Measurements from ENCODE around the gene KCNG3.
A peak's percentile ranks its signal among the peaks of the same experiment; 100 is the strongest.

The KCNG3 gene

DNA sequence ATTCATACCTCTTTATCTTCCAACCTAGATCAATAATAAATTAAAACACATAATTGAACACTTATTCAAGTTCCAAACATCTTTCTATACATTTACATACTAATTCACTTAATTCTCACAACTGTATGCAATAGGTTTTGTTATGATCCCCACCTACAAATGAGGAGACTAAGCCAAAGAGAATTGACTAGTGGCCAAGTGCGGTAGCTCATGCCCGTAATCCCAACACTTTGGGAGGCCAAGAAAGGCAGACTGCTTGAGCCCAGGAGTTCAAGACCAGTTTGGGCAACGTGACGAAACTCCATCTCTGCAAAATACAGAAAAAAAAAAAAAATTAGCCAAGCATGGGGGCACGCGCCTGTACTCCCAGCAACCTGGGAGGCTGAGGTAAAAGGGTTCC lies 36.8 kb downstream of the KCNG3 start:
- Histone ChIP-seq H3K4me2 (ENCODE audit: insufficient read depth, low read length, poor library complexity, severe bottlenecking) (no peak overlapping the region), H2BK120ac (ENCODE audit: low read depth, low read length) (no peak overlapping the region)
- no CpG with 5 or more reads among the region's 6 CpGs for WGBS, 2 donors (ENCODE audit: extremely low coverage in 2 of 2, insufficient read length in 2 of 2, insufficient replicate concordance in 1 of 2)

DNA sequence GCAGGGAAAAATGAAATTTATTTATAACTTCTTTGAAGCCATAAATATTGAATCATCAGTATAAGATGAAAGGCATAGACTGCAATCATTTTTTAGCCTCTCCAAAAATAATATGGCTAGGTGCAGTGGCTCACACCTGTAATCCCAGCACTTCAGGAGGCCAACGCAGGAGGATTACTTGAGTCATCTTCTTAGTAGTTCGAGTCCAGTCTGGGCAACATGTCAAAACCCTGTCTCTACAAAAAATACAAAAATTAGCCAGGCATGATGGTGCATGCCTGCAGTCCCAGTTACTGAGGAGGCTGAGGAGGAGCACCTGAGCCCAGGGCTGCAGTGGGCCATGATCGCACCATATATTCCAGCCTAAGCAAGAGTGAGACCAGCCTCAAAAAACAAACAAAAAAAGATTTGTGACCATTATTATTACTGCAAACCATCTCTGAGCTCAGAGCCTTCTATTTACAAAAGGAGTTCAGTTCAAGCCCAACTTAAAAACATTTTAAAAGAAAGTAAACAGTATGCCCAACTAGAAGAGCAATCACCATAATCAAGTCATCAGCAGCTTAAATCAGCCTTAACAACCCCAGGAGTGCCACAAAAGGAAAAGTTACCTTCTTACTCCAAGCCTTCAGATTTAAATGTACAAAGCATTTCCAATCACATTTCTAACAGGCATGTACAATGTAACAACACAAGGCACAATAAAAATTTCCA lies 37.5 kb downstream of the KCNG3 start:
- Histone ChIP-seq H3K36me3 (replicated peaks in 1 of 2; ENCODE audit: control insufficient read depth in 2 of 2, insufficient read depth in 2 of 2, low read length in 2 of 2) (peaks cover 0 to 2% of the 10 kb centered on the region in 2 donors), H3K18ac (ENCODE audit: low read length) (no peak overlapping the region), H3K9me3 (replicated peaks in 1 of 2; ENCODE audit: control insufficient read depth in 2 of 2, insufficient read depth in 1 of 2, low read depth in 1 of 2, low read length in 2 of 2) (peaks cover 0 to 2% of the 10 kb centered on the region in 2 donors), H3K4ac (ENCODE audit: low read length) (no peak overlapping the region), H3K9ac (ENCODE audit: low read depth, low read length, poor library complexity) (no peak overlapping the region), H4K8ac (ENCODE audit: low read depth, low read length) (no peak overlapping the region), H3K4me3 (ENCODE audit: low read length in 2 of 2) (no peak overlapping the region), H2BK15ac (ENCODE audit: low read length) (no peak overlapping the region), H3K27ac (replicated peaks; ENCODE audit: low read length) (no peak overlapping the region), H4K91ac (ENCODE audit: low read depth, low read length, poor library complexity) (no peak overlapping the region), H3K4me1 (ENCODE audit: control insufficient read depth in 2 of 2, insufficient read depth in 1 of 2, low read depth in 1 of 2, low read length in 2 of 2) (no peaks in the 10 kb centered on the region), H3K4me2 (ENCODE audit: insufficient read depth, low read length, poor library complexity, severe bottlenecking) (no peak overlapping the region), H3K23ac (ENCODE audit: low read depth, low read length, poor library complexity) (no peak overlapping the region), H3K14ac (ENCODE audit: low read length) (no peak overlapping the region), H3K27me3 (ENCODE audit: control insufficient read depth in 3 of 3, insufficient read depth in 3 of 3, low read depth in 1 of 3, low read length in 3 of 3) (peaks cover 0 to 5% (median 0%) of the 10 kb centered on the region in 3 experiments), H2AK5ac (ENCODE audit: low read depth, low read length) (no peak overlapping the region), H2BK12ac (ENCODE audit: low read length) (no peak overlapping the region), H2BK5ac (ENCODE audit: low read length) (no peak overlapping the region), H2AFZ (ENCODE audit: low read length) (no peak overlapping the region), H2BK120ac (ENCODE audit: low read depth, low read length) (no peak overlapping the region), H3K79me1 (ENCODE audit: low read depth, low read length) (peaks cover 2% of the 10 kb centered on the region)
- WGBS, 2 donors (ENCODE audit: extremely low coverage in 2 of 2, insufficient read length in 2 of 2, insufficient replicate concordance in 1 of 2): no CpG with 5 or more reads among the region's 3 CpGs
- DNase-seq (ENCODE audit: low spot score): no peak

More for the DNA sequence above, 36.8 kb downstream of the KCNG3 start:
- no peak overlapping the region for H4K8ac ChIP-seq (ENCODE audit: low read depth, low read length)
- H2BK15ac ChIP-seq (ENCODE audit: low read length): no peak overlapping the region
- no peak overlapping the region for H3K4me3 ChIP-seq (ENCODE audit: low read length in 2 of 2)
- peaks cover 0 to 5% (median 0%) of the 10 kb centered on the region in 3 experiments for H3K27me3 ChIP-seq (ENCODE audit: control insufficient read depth in 3 of 3, insufficient read depth in 3 of 3, low read depth in 1 of 3, low read length in 3 of 3)
- H2BK5ac ChIP-seq (ENCODE audit: low read length): no peak overlapping the region
- no peak overlapping the region for H3K27ac ChIP-seq (replicated peaks; ENCODE audit: low read length)
- no peak for DNase-seq (ENCODE audit: low spot score)
- H2BK12ac ChIP-seq (ENCODE audit: low read length): no peak overlapping the region
- H3K4ac ChIP-seq (ENCODE audit: low read length): no peak overlapping the region
- H3K79me1 ChIP-seq (ENCODE audit: low read depth, low read length): peaks cover 2% of the 10 kb centered on the region
- H2AK5ac ChIP-seq (ENCODE audit: low read depth, low read length): no peak overlapping the region
- no peak overlapping the region for H3K14ac ChIP-seq (ENCODE audit: low read length)
- no peaks in the 10 kb centered on the region for H3K4me1 ChIP-seq (ENCODE audit: control insufficient read depth in 2 of 2, insufficient read depth in 1 of 2, low read depth in 1 of 2, low read length in 2 of 2)
- no peak overlapping the region for H3K23ac ChIP-seq (ENCODE audit: low read depth, low read length, poor library complexity)
- H4K91ac ChIP-seq (ENCODE audit: low read depth, low read length, poor library complexity): no peak overlapping the region
- peaks cover 0 to 2% of the 10 kb centered on the region in 2 donors for H3K9me3 ChIP-seq (replicated peaks in 1 of 2; ENCODE audit: control insufficient read depth in 2 of 2, insufficient read depth in 1 of 2, low read depth in 1 of 2, low read length in 2 of 2)
- H3K36me3 ChIP-seq (replicated peaks in 1 of 2; ENCODE audit: control insufficient read depth in 2 of 2, insufficient read depth in 2 of 2, low read length in 2 of 2): peaks cover 0 to 2% of the 10 kb centered on the region in 2 donors
- no peak overlapping the region for H3K18ac ChIP-seq (ENCODE audit: low read length)
- no peak overlapping the region for H2AFZ ChIP-seq (ENCODE audit: low read length)
- H3K9ac ChIP-seq (ENCODE audit: low read depth, low read length, poor library complexity): peak overlapping the region; percentile 4

DNA sequence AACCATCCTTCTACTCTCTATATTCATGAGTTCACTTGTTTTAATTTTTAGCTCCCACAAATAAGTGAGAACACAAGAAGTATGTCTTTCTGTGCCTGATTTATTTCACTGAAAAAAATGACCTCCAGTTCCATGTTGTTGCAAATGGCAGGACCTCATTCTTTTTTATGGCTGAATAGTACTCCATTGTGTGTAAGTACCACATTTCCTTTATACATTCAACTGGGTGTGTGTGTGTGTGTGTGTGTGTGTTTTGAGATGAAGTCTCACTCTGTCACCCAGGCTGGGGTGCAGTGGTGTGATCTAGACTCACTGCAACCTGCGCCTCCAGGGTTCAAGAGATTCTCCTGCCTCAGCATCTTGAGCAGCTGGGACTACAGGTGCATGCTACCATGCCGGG lies 41.2 kb downstream of the KCNG3 start:
- Histone ChIP-seq H3K14ac (ENCODE audit: low read length) (no peak overlapping the region), H3K79me1 (ENCODE audit: low read depth, low read length) (peaks cover 2% of the 10 kb centered on the region), H4K8ac (ENCODE audit: low read depth, low read length) (no peak overlapping the region), H2BK15ac (ENCODE audit: low read length) (no peak overlapping the region), H2BK12ac (ENCODE audit: low read length) (no peak overlapping the region), H2AK5ac (ENCODE audit: low read depth, low read length) (no peak overlapping the region), H3K4me2 (ENCODE audit: insufficient read depth, low read length, poor library complexity, severe bottlenecking) (no peak overlapping the region), H3K23ac (ENCODE audit: low read depth, low read length, poor library complexity) (no peak overlapping the region), H2BK5ac (ENCODE audit: low read length) (no peak overlapping the region), H3K9me3 (replicated peaks in 1 of 2; ENCODE audit: control insufficient read depth in 2 of 2, insufficient read depth in 1 of 2, low read depth in 1 of 2, low read length in 2 of 2) (no peaks in the 10 kb centered on the region), H3K27me3 (ENCODE audit: control insufficient read depth in 3 of 3, insufficient read depth in 3 of 3, low read depth in 1 of 3, low read length in 3 of 3) (peaks cover 0 to 4% (median 0%) of the 10 kb centered on the region in 3 experiments), H3K4me1 (ENCODE audit: control insufficient read depth in 2 of 2, insufficient read depth in 1 of 2, low read depth in 1 of 2, low read length in 2 of 2) (no peaks in the 10 kb centered on the region), H3K36me3 (replicated peaks in 1 of 2; ENCODE audit: control insufficient read depth in 2 of 2, insufficient read depth in 2 of 2, low read length in 2 of 2) (no peaks in the 10 kb centered on the region), H3K4ac (ENCODE audit: low read length) (no peak overlapping the region), H2AFZ (ENCODE audit: low read length) (no peak overlapping the region), H3K4me3 (ENCODE audit: low read length in 2 of 2) (no peak overlapping the region), H3K9ac (ENCODE audit: low read depth, low read length, poor library complexity) (no peak overlapping the region), H3K27ac (replicated peaks; ENCODE audit: low read length) (no peak overlapping the region), H4K91ac (ENCODE audit: low read depth, low read length, poor library complexity) (no peak overlapping the region), H2BK120ac (ENCODE audit: low read depth, low read length) (no peak overlapping the region), H3K18ac (ENCODE audit: low read length) (no peak overlapping the region)
- no CpG with 5 or more reads among the region's 2 CpGs for WGBS, 2 donors (ENCODE audit: extremely low coverage in 2 of 2, insufficient read length in 2 of 2, insufficient replicate concordance in 1 of 2)
- DNase-seq (ENCODE audit: low spot score): no peak

DNA sequence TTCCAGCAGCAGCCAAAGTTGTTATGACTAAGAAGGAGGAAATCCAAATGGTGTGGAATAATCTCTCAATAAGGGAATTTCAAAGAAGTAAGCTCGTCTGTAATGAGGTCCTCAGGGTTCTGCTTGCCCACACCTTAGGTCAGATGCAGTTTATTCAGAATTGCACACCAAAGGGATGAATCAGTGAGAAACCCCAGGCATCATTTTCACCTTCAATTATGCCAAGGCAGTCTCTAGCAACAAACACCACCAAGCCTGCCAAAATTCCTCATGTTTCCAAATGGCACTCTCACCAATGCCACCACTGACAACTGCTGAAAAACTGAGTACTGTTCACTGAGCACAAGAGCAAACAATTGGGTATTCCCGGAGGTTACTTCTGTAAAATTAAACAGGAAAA lies 43.6 kb downstream of the KCNG3 start:
- Histone ChIP-seq H2BK15ac (ENCODE audit: low read length) (no peak overlapping the region), H3K23ac (ENCODE audit: low read depth, low read length, poor library complexity) (no peak overlapping the region), H3K4me2 (ENCODE audit: insufficient read depth, low read length, poor library complexity, severe bottlenecking) (no peak overlapping the region), H3K79me1 (ENCODE audit: low read depth, low read length) (no peaks in the 10 kb centered on the region), H3K14ac (ENCODE audit: low read length) (no peak overlapping the region), H4K8ac (ENCODE audit: low read depth, low read length) (no peak overlapping the region), H3K4me1 (ENCODE audit: control insufficient read depth in 2 of 2, insufficient read depth in 1 of 2, low read depth in 1 of 2, low read length in 2 of 2) (no peaks in the 10 kb centered on the region), H2AFZ (ENCODE audit: low read length) (no peak overlapping the region), H2BK5ac (ENCODE audit: low read length) (no peak overlapping the region), H3K4me3 (ENCODE audit: low read length in 2 of 2) (no peak overlapping the region), H2BK12ac (ENCODE audit: low read length) (no peak overlapping the region), H3K36me3 (replicated peaks in 1 of 2; ENCODE audit: control insufficient read depth in 2 of 2, insufficient read depth in 2 of 2, low read length in 2 of 2) (no peaks in the 10 kb centered on the region), H3K27me3 (ENCODE audit: control insufficient read depth in 3 of 3, insufficient read depth in 3 of 3, low read depth in 1 of 3, low read length in 3 of 3) (peaks cover 0 to 2% (median 0%) of the 10 kb centered on the region in 3 experiments), H3K9me3 (replicated peaks in 1 of 2; ENCODE audit: control insufficient read depth in 2 of 2, insufficient read depth in 1 of 2, low read depth in 1 of 2, low read length in 2 of 2) (no peaks in the 10 kb centered on the region), H4K91ac (ENCODE audit: low read depth, low read length, poor library complexity) (no peak overlapping the region), H2AK5ac (ENCODE audit: low read depth, low read length) (no peak overlapping the region), H3K18ac (ENCODE audit: low read length) (no peak overlapping the region), H3K4ac (ENCODE audit: low read length) (no peak overlapping the region), H3K27ac (replicated peaks; ENCODE audit: low read length) (no peak overlapping the region), H3K9ac (ENCODE audit: low read depth, low read length, poor library complexity) (no peak overlapping the region), H2BK120ac (ENCODE audit: low read depth, low read length) (no peak overlapping the region)
- no CpG with 5 or more reads among the region's 2 CpGs for WGBS, 2 donors (ENCODE audit: extremely low coverage in 2 of 2, insufficient read length in 2 of 2, insufficient replicate concordance in 1 of 2)
- no peak for DNase-seq (ENCODE audit: low spot score)

All from neuronal stem cell (in vitro differentiated cells).